Measurements from ENCODE around the gene SLC2A13.

The SLC2A13 gene

GRCh38 chr12:40105515-40106201 is at the start of gene SLC2A13:
SLC2A13 (minus strand) TSS chr12:40106081; CDS start chr12:40105808, 273 bp downstream.
- DNase-seq (ENCODE audit: low read depth), result peak; percentile 48

- no peak for DNase-seq (ENCODE audit: low read depth)
These were observed 48.5 kb upstream of the SLC2A13 start for GRCh38 chr12:40154381-40154780.

GRCh38 chr12:40153432-40153831 is 47.6 kb upstream of the SLC2A13 start:
- DNase-seq (ENCODE audit: low read depth), result no peak

- no peak for DNase-seq (ENCODE audit: low read depth)
These were observed 47.0 kb upstream of the SLC2A13 start for GRCh38 chr12:40152783-40153383.

GRCh38 chr12:40149673-40150260 is 43.9 kb upstream of the SLC2A13 start:
- no peak for DNase-seq (ENCODE audit: low read depth)

DNA sequence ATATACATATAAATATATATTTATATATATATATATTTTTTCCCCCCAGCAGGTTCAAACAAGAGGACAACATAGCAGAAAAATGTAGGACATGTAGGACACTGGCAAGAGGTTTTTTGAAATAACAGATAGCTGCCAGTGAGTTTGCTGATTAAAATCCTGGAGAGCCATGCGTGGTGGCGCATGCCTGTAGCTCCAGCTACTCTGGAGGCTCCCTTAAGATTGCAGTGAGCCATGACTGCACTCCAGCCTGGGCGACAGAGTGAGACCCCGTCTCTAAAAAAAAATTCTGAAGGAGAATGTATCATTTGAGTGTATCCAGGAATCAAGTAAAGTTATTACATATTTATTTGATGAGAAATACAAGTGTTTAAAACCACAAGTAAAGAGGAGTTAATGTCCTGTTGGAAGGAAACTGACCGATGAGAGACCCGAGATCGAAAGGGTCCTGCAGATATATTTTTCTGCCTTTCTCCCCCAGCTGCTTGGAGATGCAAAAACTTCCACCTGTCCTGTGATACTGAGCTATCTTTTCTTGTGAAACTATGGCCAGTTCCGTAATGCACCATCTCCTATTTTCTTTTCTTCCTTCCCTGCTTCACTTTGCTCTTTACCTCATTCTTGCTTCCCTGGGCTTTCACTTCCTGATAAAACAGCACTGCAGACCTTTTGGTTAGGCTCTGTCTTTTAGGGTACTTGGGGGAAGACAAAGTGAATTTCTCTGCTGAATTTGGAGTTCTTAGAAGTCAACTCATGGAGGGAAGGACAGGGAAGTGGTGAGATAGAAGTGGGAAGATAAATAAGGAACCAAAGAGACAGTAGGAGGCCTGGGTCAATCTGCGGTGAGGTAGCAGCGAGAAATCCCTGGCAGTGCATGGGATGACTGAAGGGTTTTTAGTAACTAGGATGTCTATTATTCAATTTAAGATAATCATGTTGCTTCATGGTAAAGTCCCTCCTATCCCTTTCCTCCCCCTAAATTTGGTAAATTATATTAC is 41.2 kb upstream of the SLC2A13 start:
- DNase-seq (ENCODE audit: low read depth), result no peak

- no peak for DNase-seq (ENCODE audit: low read depth)
These were observed 40.0 kb upstream of the SLC2A13 start for GRCh38 chr12:40145896-40146295.

- DNase-seq (ENCODE audit: low read depth), result no peak
These were observed 38.1 kb upstream of the SLC2A13 start for GRCh38 chr12:40144023-40144422.

- no peak for DNase-seq (ENCODE audit: low read depth)
These were observed 36.3 kb upstream of the SLC2A13 start for GRCh38 chr12:40142001-40142744.

DNA sequence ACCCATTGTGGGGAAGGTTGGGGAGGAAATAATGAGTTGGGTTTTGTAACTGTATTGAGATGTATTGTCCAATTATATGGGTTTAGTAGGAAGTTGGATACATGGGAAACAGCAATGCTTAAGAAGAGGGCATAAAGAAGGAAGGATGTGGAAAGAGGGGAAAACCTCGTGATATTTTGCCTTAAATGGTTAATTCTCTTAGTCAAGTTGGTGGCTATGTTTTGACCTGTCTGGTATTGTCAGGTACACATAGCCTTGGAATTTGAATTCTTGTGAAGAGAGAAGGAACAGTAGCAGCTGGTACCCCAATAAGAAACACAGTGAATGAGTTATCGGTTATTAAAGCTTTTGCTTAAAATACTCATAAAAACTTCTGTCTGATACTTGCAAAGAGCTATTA is 32.6 kb upstream of the SLC2A13 start:
- no peak for DNase-seq (ENCODE audit: low read depth)

GRCh38 chr12:40137252-40137651 is 31.4 kb upstream of the SLC2A13 start:
- no peak for DNase-seq (ENCODE audit: low read depth)

DNA sequence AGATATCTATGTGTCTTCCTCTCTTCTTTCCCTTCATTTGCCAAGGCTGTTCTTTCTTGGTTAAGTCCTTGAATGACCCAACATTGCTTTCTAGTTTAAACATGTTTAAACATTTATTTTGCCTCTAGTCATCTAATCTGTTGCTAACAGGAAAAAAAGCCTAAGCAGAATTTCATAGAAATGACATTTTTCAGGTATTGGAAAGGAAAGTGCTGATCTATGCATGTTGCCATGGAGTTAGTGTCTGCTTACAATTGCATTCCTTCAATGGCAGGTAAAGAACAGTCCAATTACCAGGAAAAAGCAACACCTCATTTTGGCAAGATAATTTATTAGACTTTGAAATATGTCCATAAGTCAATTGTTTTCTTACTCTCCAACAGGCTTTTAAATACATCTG is 21.5 kb upstream of the SLC2A13 start:
- no peak for DNase-seq (ENCODE audit: low read depth)

DNA sequence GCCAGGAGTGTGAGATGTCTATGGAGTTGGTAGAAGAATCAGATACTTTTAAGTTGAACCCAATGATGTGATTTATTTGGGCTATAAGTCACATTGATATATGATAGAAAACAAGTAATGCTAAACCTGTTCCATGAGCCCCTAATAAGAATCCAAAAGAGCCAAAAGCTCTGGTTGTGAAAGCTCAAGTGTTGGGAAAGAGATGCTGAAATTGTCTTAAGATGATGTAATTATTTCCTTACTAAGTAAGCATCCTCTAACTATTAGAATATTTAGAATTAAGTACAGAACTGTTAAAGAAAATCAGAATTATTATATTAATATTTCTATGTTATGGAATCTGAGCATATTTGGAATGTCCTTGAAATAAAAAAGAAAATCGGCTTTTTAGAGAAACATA is 17.6 kb upstream of the SLC2A13 start:
- no peak for DNase-seq (ENCODE audit: low read depth)

GRCh38 chr12:40122842-40123241 is 17.0 kb upstream of the SLC2A13 start:
- DNase-seq (ENCODE audit: low read depth), result no peak

- no peak for DNase-seq (ENCODE audit: low read depth)
These were observed 11.9 kb upstream of the SLC2A13 start for GRCh38 chr12:40117818-40118217.

DNA sequence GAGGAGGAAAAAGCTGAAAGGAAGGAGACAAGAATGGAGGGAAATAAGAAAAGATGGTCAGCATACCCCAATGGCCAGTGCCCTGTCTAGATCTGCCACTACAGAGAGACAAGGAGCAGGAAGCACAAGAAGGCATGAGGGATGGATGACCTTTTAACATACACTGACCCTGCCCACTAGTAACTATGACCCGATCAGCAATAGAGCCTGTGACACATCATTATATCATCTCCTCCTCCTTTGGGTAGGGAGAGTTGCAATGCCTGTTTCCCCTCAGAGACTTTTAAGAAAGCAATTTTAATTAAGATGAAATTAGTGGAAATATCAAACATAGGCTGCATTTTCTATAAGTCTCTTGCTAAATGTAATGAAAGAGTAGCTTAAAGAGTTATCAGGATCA is 4.7 kb upstream of the SLC2A13 start:
- DNase-seq (ENCODE audit: low read depth), result no peak

GRCh38 chr12:40107803-40108620 is 2.1 kb upstream of the SLC2A13 start:
- no peak for DNase-seq (ENCODE audit: low read depth)

GRCh38 chr12:40107098-40107802 is 1.4 kb upstream of the SLC2A13 start:
- DNase-seq (ENCODE audit: low read depth), result peak; percentile 91

GRCh38 chr12:40106655-40107054 is 774 bp upstream of the SLC2A13 start:
- DNase-seq (ENCODE audit: low read depth), result no peak

DNA sequence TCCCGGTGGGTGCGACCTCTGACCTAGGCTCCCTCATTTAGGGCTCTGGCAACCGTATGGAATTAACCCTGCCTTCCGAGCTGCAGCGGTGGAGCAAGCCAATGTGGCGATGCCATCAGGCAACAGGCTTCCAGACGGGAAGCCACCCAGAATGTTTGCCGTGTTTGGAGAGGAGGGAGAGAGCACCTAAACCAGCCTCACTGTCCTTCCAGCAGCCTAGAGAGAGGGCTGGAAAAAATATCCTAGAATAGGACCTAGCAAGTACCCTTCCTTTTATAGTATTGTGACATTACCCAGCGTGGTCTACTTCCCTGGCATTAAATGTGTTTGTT is 287 bp upstream of the SLC2A13 start:
- DNase-seq (ENCODE audit: low read depth), result no peak

- no peak for DNase-seq (ENCODE audit: low read depth)
These were observed 691 bp downstream of the SLC2A13 start for GRCh38 chr12:40105265-40105514.
